Spleen (tissue), 11 donors: ENCODE measurements around the gene ADARB2. TPM values are rescaled to one million over a fixed set of nuclear protein-coding genes. Genes with fewer than 3 reads are reported as not detected.
"Not testable (repeated sequence)": the region's sequence is repeated elsewhere in the genome, so short reads cannot be mapped to it uniquely, and the experiment has no call there.

Source experiments
- DNase-seq: peaks from one replicate; pipeline ENCODE4 v3.0.0-alpha.2; 2020
- H3K27ac ChIP-seq, 8 donors: fragments of 200-600 bp; sonication (generic) in 7 of 8; 1 replicate in 4 of 8; 2 replicates in 4 of 8; pipeline versions ENCODE4 v1.5.0 to v1.8.0; 2016 to 2021; ENCODE audit warnings: inconsistent platforms in 4 of 8, mild to moderate bottlenecking in 4 of 8, moderate library complexity in 1 of 8
- H3K27me3 ChIP-seq, 7 donors: fragments of 200-600 bp; sonication (generic) in 6 of 7; replicated peaks in 1 of 7; 1 replicate in 4 of 7; 2 replicates in 3 of 7; pipeline versions ENCODE4 v1.5.0 to v1.8.0; 2016 to 2021; ENCODE audit warnings: inconsistent platforms in 3 of 7, mild to moderate bottlenecking in 1 of 7
- H3K36me3 ChIP-seq, 6 donors: fragments of 200-600 bp; sonication (generic) in 5 of 6; 1 replicate in 4 of 6; 2 replicates in 2 of 6; pipeline versions ENCODE4 v1.5.0 to v1.8.0; 2016 to 2021; ENCODE audit warnings: inconsistent platforms in 2 of 6
- H3K4me1 ChIP-seq, 6 donors: fragments of 200-600 bp; sonication (generic) in 5 of 6; 1 replicate in 3 of 6; 2 replicates in 3 of 6; pipeline versions ENCODE4 v1.5.0 to v1.8.0; 2016 to 2021; ENCODE audit warnings: inconsistent platforms in 3 of 6
- H3K4me3 ChIP-seq, 8 donors: fragments of 200-600 bp; sonication (generic) in 7 of 8; 1 replicate in 4 of 8; 2 replicates in 4 of 8; pipeline versions ENCODE4 v1.5.0 to v1.8.0; 2016 to 2021; ENCODE audit warnings: inconsistent platforms in 4 of 8, mild to moderate bottlenecking in 4 of 8, moderate library complexity in 2 of 8
- H3K9me3 ChIP-seq, 8 donors: fragments of 200-600 bp; sonication (generic) in 7 of 8; 1 replicate in 4 of 8; 2 replicates in 4 of 8; pipeline versions ENCODE4 v1.5.0 to v1.8.0; 2016 to 2021; ENCODE audit warnings: inconsistent platforms in 4 of 8
- CTCF ChIP-seq, 11 experiments: fragments of 200-600 bp in 7 of 11; fragments of 450-650 bp in 4 of 11; sonication (generic) in 4 of 11; IDR thresholded peaks in 8 of 11; conservative IDR thresholded peaks in 3 of 11; 1 replicate in 7 of 11; 2 replicates in 4 of 11; pipeline versions ENCODE4 v1.4.0 to v1.8.0; 2016 to 2021; ENCODE audit warnings: antibody characterized with exemption in 11 of 11, inconsistent platforms in 4 of 11, mild to moderate bottlenecking in 1 of 11
- POLR2A ChIP-seq, 3 donors: fragments of 450-650 bp; IDR thresholded peaks; one replicate each; pipeline ENCODE4 v1.5.1; 2017; ENCODE audit warnings: antibody characterized with exemption in 3 of 3, mild to moderate bottlenecking in 1 of 3
- POLR2AphosphoS5 ChIP-seq, 3 donors: sonication (generic); formaldehyde crosslinking; IDR thresholded peaks; one replicate each; pipeline ENCODE4 v1.5.1; 2017; ENCODE audit warnings: antibody characterized with exemption in 3 of 3
- WGBS, 5 donors: extraction: QIAGEN DNeasy Blood & Tissue Kit in 3 of 5; methylation state at CpG; one replicate each; pipeline versions ENCODE4 v1.1.5 to v1.1.7; 2013 to 2018; 5-methylcytosine and 5-hydroxymethylcytosine counted together
- intact Hi-C: fragments of 100-400 bp; cut with DNase I; formaldehyde crosslinking; loops from one replicate; pipeline ENCODE4 v1.15.0; 2023; ENCODE audit warnings: low total_unique reads
- polyA plus RNA-seq, 3 donors: library from polyadenylated mRNA; stranded (reverse); fragments of 200-250 nt; gene quantifications; one replicate each; pipeline ENCODE4 v1.2.1, GENCODE V29; 2013
- total RNA-seq, 7 donors: library from RNA; depleted of rRNA in 3 of 7; stranded (reverse); fragments of >200 nt in 3 of 7; fragmentation: NEBNext Ultra II Directional in 4 of 7; extraction: Animal tissue kit (Norgen Biotek cat#: 25700) in 4 of 7; gene quantifications; one replicate each; pipeline versions ENCODE4 v1.1.0 to v1.2.1, GENCODE V29; 2016 to 2021
- donor health status: healthy with polysubstance abuse.
- donor health status: DM: no; HTN: no; CAD: no; lungs with moderate emphysema.
- donor health status: DM: no; HTN: no; CAD: no.
- donor health status: Bipolar disorder and iron deficiency.
- donor health status: healthy.
- donor health status: DM: no; HTN: no; CAD: no.
- donor health status: DM: yes; HTN: yes; CAD: no.

ADARB2 gene
- total and polyA plus RNA-seq, 10 donors = 0.05 to 8.1 (median 0.96) TPM

DNA sequence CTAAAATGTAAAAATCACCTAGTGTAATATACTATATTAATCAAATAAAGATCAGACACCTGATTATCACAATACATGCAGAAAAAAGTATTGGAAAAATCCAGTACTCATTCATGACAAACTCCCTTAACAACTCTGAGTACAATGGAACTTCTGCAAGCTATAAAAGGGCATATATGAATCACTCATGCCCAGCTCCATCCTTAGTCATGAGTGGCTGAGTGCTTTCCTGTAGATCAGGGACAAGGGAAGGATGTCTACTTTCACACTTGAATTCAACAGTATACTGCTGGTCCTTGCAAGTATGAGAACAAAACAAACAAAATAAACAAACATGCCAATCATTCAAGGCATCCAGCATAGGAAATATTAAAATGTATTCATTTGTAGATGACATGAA lies 116.5 kb downstream of the ADARB2 start:
- H3K27ac ChIP-seq = no peak overlapping the region
- no peaks in the 10 kb centered on the region for H3K36me3 ChIP-seq
- TF ChIP-seq POLR2A (IDR thresholded peaks at IDR 0.05) (no peak), POLR2AphosphoS5 (IDR thresholded peaks at IDR 0.05) (no peak), CTCF (IDR thresholded peaks at IDR 0.05 in 8 of 11, conservative IDR thresholded peaks at IDR 0.05 in 3 of 11) (no peak)
- no peak for DNase-seq
- H3K27me3 ChIP-seq = peaks cover 0 to 8% (median 0%) of the 10 kb centered on the region in 7 donors
- H3K9me3 ChIP-seq = peaks cover 0 to 13% (median 6%) of the 10 kb centered on the region in 8 donors
- no peaks in the 10 kb centered on the region for H3K4me1 ChIP-seq
- intact Hi-C loops = no loop called here
- H3K4me3 ChIP-seq = no peak overlapping the region

DNA sequence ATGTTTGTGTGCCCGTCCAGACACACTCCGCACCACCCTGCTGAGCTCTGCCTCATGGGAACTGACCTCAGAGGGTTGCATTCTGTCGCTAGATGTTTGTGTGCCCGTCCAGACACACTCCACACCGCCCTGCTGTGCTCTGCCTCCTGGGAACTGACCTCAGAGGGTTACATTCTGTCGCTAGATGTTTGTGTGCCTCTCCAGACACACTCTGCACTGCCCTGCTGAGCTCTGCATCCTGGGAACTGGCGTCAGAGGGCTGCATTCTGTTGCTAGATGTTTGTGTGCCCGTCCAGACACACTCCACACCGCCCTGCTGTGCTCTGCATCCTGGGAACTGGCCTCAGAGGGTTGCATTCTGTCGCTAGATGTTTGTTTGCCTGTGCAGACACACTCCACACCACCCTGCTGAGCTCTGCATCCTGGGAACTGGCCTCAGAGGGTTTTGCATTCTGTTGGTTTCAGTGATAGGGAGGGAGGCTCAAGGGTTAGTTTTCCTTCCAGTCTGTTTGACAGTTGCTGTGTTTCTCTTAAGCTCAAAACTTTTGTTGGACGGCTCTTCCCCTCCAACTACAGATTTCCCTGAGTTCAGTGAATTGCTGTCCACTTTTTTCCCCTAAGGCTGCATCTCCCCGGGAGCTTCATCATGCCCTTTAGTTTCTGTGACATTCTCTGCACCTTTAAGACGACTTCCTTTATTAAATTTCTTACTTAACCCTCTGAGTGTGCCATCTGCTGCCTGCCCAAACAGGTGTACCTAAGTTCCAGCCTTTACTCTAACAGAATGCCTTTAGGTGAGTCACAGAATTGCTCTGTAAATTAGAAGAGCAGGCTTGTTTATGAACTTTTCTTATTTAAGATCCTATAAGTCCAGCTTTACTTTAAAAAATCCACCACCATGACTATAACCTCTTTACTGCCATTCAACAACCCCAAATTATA lies 119.7 kb downstream of the ADARB2 start:
- H3K27ac ChIP-seq, intact Hi-C loops: not testable (repeated sequence)

DNA sequence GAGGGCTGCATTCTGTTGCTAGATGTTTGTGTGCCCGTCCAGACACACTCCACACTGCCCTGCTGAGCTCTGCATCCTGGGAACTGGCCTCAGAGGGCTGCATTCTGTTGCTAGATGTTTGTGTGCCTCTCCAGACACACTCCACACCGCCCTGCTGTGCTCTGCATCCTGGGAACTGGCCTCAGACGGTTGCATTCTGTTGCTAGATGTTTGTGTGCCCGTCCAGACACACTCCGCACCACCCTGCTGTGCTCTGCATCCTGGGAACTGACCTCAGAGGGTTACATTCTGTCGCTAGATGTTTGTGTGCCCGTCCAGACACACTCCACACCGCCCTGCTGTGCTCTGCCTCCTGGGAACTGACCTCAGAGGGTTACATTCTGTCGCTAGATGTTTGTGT lies 120.6 kb downstream of the ADARB2 start:
- Histone ChIP-seq H3K9me3 (peaks cover 0 to 13% (median 6%) of the 10 kb centered on the region in 8 donors), H3K27me3 (peaks cover 0 to 34% (median 6%) of the 10 kb centered on the region in 7 donors)
- H3K4me1 ChIP-seq, H3K4me3 ChIP-seq, H3K27ac ChIP-seq, H3K36me3 ChIP-seq, intact Hi-C loops: not testable (repeated sequence)
- WGBS, 5 donors = 44 to 62% (median 51%) methylated on average over 9 of the region's 9 CpGs
- DNase-seq = peak; percentile 30

More for the DNA sequence above, 119.7 kb downstream of the ADARB2 start:
- not testable (repeated sequence) for DNase-seq, H3K4me1 ChIP-seq, H3K4me3 ChIP-seq, H3K36me3 ChIP-seq
- peaks cover 0 to 25% (median 0%) of the 10 kb centered on the region in 7 donors for H3K27me3 ChIP-seq
- H3K9me3 ChIP-seq = peaks cover 0 to 13% (median 6%) of the 10 kb centered on the region in 8 donors
- WGBS, 5 donors = 29 to 41% (median 34%) methylated on average over 6 to 13 of the region's 13 CpGs

DNA sequence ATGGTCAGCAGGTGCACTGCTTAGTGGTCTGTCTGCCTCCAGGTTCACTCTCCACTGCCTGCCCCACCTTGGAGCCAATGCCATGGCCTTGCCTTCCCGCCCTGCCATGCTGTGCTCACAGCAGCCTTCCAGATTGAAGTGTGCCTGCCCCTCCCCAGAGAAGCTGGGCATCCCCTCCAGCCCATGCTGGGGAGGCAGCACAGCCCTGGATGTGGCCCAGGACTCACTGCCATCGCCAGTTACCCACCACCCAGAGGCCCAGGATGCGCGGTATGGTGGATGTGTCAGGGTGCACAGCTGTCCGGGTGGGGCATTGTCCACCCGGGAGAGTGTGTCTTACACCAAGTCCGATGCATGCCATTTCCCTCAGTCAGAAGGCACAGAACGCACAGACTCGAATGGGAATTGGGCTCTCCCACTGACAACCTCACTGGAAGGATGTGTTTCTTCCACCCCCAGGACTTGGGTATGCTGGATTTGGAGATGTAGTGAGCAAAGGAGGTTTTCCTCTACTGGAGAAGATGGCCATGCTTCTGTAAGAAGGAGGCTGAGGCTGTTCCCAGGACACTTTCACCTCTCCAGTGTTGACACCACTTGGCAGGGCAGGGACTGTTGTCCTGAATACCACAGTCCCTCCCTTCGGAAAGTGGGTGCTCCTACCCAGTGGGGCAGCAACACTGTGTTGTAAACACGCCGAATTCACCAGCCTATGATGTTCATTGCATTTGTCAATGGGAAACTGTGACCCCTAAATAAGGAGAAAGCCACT lies 122.0 kb downstream of the ADARB2 start:
- H3K9me3 ChIP-seq = peaks cover 0 to 13% (median 6%) of the 10 kb centered on the region in 8 donors
- DNase-seq = peak; percentile 56
- intact Hi-C loops = no loop called here
- no peak overlapping the region for H3K27ac ChIP-seq
- TF ChIP-seq POLR2AphosphoS5 (IDR thresholded peaks at IDR 0.05) = no peak
- TF ChIP-seq CTCF (IDR thresholded peaks at IDR 0.05 in 8 of 11, conservative IDR thresholded peaks at IDR 0.05 in 3 of 11) = no peak
- TF ChIP-seq POLR2A (IDR thresholded peaks at IDR 0.05) = no peak
- WGBS, 5 donors = 76 to 84% (median 82%) methylated on average over 9 to 12 of the region's 12 CpGs
- no peaks in the 10 kb centered on the region for H3K36me3 ChIP-seq
- H3K4me1 ChIP-seq = no peaks in the 10 kb centered on the region
- no peak overlapping the region for H3K4me3 ChIP-seq
- H3K27me3 ChIP-seq = peaks cover 0 to 46% (median 7%) of the 10 kb centered on the region in 7 donors

GRCh38 chr10:1613511-1613910 lies 123.8 kb downstream of the ADARB2 start:
- H3K4me3 ChIP-seq = no peak overlapping the region
- H3K27me3 ChIP-seq = peaks cover 0 to 65% (median 15%) of the 10 kb centered on the region in 7 donors
- no peak for DNase-seq
- no peaks in the 10 kb centered on the region for H3K36me3 ChIP-seq
- no peak overlapping the region for H3K27ac ChIP-seq
- peaks cover 0 to 2% (median 0%) of the 10 kb centered on the region in 8 donors for H3K9me3 ChIP-seq
- no peak for TF ChIP-seq CTCF (IDR thresholded peaks at IDR 0.05 in 8 of 11, conservative IDR thresholded peaks at IDR 0.05 in 3 of 11)
- TF ChIP-seq POLR2AphosphoS5 (IDR thresholded peaks at IDR 0.05) = no peak
- no peak for TF ChIP-seq POLR2A (IDR thresholded peaks at IDR 0.05)
- H3K4me1 ChIP-seq = peaks cover 0 to 11% (median 3%) of the 10 kb centered on the region in 6 donors
- 83 to 92% (median 86%) methylated on average over 9 of the region's 9 CpGs for WGBS, 5 donors
- intact Hi-C loops = no loop called here
